ENCODE results near the gene RPH3AL.

DNA sequence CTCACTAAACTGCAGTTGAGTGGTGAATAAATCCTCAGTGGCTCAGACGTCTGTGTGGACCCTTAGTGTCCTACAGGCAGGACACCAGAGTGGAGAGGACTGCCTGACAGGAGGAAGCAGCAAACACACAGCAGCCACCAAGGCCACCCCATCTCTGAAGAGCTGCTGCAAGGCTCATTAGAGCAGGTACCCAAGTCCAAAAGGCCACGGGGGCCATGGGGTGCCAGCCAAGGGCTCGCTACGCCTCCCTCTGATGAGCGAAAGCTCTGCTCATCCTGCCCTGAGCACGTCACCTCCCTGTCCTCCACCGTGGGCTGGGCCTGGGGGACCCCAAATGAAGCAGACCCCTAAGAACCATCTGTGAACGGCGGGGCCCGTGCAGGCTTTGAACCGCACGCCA lies 101.1 kb downstream of the RPH3AL start:
- TF ChIP-seq EP300 (IDR thresholded peaks at IDR 0.05; ENCODE audit: borderline replicate concordance), result no peak
- TF ChIP-seq, protein P1, sequence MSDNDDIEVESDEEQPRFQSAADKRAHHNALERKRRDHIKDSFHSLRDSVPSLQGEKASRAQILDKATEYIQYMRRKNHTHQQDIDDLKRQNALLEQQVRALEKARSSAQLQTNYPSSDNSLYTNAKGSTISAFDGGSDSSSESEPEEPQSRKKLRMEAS (IDR thresholded peaks at IDR 0.05), result no peak
- TF ChIP-seq, protein P2, sequence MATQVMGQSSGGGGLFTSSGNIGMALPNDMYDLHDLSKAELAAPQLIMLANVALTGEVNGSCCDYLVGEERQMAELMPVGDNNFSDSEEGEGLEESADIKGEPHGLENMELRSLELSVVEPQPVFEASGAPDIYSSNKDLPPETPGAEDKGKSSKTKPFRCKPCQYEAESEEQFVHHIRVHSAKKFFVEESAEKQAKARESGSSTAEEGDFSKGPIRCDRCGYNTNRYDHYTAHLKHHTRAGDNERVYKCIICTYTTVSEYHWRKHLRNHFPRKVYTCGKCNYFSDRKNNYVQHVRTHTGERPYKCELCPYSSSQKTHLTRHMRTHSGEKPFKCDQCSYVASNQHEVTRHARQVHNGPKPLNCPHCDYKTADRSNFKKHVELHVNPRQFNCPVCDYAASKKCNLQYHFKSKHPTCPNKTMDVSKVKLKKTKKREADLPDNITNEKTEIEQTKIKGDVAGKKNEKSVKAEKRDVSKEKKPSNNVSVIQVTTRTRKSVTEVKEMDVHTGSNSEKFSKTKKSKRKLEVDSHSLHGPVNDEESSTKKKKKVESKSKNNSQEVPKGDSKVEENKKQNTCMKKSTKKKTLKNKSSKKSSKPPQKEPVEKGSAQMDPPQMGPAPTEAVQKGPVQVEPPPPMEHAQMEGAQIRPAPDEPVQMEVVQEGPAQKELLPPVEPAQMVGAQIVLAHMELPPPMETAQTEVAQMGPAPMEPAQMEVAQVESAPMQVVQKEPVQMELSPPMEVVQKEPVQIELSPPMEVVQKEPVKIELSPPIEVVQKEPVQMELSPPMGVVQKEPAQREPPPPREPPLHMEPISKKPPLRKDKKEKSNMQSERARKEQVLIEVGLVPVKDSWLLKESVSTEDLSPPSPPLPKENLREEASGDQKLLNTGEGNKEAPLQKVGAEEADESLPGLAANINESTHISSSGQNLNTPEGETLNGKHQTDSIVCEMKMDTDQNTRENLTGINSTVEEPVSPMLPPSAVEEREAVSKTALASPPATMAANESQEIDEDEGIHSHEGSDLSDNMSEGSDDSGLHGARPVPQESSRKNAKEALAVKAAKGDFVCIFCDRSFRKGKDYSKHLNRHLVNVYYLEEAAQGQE (IDR thresholded peaks at IDR 0.05; ENCODE audit: low read depth), result no peak
- no peak for TF ChIP-seq RAD21 (IDR thresholded peaks at IDR 0.05; ENCODE audit: low read depth)

Measured in Ishikawa (cell line).